Gastroesophageal sphincter (tissue), 4 donors: ENCODE measurements around the gene ZNF165. TPM values are rescaled to one million over a fixed set of nuclear protein-coding genes. Genes with fewer than 3 reads are reported as not detected.
"Not testable (repeated sequence)": the region's sequence is repeated elsewhere in the genome, so short reads cannot be mapped to it uniquely, and the experiment has no call there.

ENCODE experiments used
- ATAC-seq: fragments of 150-250 bp; one replicate; pipeline ENCODE4 v1.9.1; 2016; ENCODE audit warnings: mild to moderate bottlenecking, moderate library complexity
- H3K27ac ChIP-seq, 4 donors: fragments of 200-600 bp; sonication (generic) in 3 of 4; 1 replicate in 3 of 4; 2 replicates in 1 of 4; pipeline ENCODE4 v1.5.1; 2016 to 2019
- H3K27me3 ChIP-seq: fragments of 200-600 bp; sonication (generic); one replicate; pipeline ENCODE4 v1.5.1; 2019
- H3K36me3 ChIP-seq, 2 donors: fragments of 200-600 bp; sonication (generic); one replicate each; pipeline ENCODE4 v1.5.1; 2019; ENCODE audit warnings: control low read depth in 1 of 2
- H3K4me1 ChIP-seq, 3 donors: fragments of 200-600 bp; sonication (generic); 1 replicate in 2 of 3; 2 replicates in 1 of 3; pipeline ENCODE4 v1.5.1; 2016 to 2019; ENCODE audit warnings: control low read depth in 2 of 3
- H3K4me3 ChIP-seq, 2 donors: fragments of 200-600 bp; sonication (generic); one replicate each; pipeline ENCODE4 v1.5.1; 2019; ENCODE audit warnings: mild to moderate bottlenecking in 1 of 2, moderate library complexity in 1 of 2
- H3K9me3 ChIP-seq, 3 donors: fragments of 200-600 bp; sonication (generic); one replicate each; pipeline ENCODE4 v1.5.1; 2017 to 2019; ENCODE audit warnings: control low read depth in 2 of 3
- EP300 ChIP-seq: sonication (generic); formaldehyde crosslinking; IDR thresholded peaks from one replicate; pipeline ENCODE4 v1.6.1; 2017; ENCODE audit warnings: antibody characterized with exemption, mild to moderate bottlenecking
- POLR2A ChIP-seq, 2 donors: fragments of 450-650 bp; IDR thresholded peaks; one replicate each; pipeline ENCODE4 v1.6.1; 2017; ENCODE audit warnings: antibody characterized with exemption in 2 of 2, mild to moderate bottlenecking in 2 of 2, moderate library complexity in 1 of 2
- POLR2AphosphoS5 ChIP-seq: sonication (generic); formaldehyde crosslinking; IDR thresholded peaks from one replicate; pipeline ENCODE4 v1.6.1; 2017; ENCODE audit warnings: antibody characterized with exemption
- WGBS, 2 donors: methylation state at CpG; one replicate each; pipeline ENCODE4 v1.1.5; 2018; ENCODE audit warnings: low coverage in 1 of 2; 5-methylcytosine and 5-hydroxymethylcytosine counted together
- total RNA-seq, 4 donors: library from RNA; depleted of rRNA; stranded (reverse); fragments of >200 nt; gene quantifications; one replicate each; pipeline ENCODE4 v1.1.0, GENCODE V29; 2016
- TF ChIP-seq, protein P1 (sequence below), 4 experiments: fragments of 200-600 bp in 2 of 4; fragments of 450-650 bp in 2 of 4; sonication (generic) in 1 of 4; IDR thresholded peaks; one replicate each; pipeline ENCODE4 v1.5.1; 2017 to 2019; ENCODE audit warnings: antibody characterized with exemption in 4 of 4, mild to moderate bottlenecking in 2 of 4, moderate library complexity in 2 of 4

Gene ZNF165
- total RNA-seq, 4 donors from 2014 or later = 0.77 to 1.6 (median 0.80) TPM

DNA sequence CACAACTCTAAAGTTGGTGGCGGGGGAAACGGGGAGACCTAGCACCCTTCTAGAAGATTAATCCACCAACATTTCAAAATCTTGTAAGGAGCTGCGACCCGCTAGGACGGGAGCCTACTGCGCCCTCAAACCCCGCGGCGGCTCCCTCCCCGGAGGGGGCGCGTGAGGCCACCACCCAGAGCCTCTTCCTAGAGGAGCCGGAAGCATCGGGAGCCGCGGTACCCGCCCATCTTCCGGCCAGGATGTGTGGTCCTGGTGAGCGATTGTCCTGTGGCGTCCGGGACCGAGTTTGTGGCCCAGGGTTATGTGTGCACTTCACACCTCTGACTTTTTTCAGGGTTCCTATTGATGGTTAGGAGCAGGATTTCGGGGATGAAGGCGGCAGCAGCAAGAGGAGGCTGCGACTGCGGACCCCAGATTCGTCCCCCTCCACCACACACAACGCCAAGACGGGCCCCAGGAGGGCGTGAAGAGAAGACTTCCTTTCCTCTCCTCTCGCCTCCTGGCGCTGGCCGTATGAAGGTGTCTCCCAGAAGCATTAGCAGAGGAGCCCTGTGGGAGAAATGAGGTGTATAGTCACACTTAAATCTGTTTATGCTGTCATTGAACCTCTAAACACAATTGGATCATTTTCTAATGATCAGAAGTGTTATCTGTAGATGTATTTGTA lies 10.7 kb downstream of the ZNF165 start:
- peaks cover 7% of the 10 kb centered on the region for H3K27me3 ChIP-seq
- H3K9me3 ChIP-seq = peaks cover 0 to 19% (median 0%) of the 10 kb centered on the region in 3 donors
- peaks cover 0 to 33% of the 10 kb centered on the region in 2 donors for H3K36me3 ChIP-seq
- H3K4me1 ChIP-seq = no peaks in the 10 kb centered on the region
- TF ChIP-seq POLR2AphosphoS5 (no peak), POLR2A (IDR thresholded peaks at IDR 0.05) (no peak), EP300 (no peak)
- TF ChIP-seq, protein P1, sequence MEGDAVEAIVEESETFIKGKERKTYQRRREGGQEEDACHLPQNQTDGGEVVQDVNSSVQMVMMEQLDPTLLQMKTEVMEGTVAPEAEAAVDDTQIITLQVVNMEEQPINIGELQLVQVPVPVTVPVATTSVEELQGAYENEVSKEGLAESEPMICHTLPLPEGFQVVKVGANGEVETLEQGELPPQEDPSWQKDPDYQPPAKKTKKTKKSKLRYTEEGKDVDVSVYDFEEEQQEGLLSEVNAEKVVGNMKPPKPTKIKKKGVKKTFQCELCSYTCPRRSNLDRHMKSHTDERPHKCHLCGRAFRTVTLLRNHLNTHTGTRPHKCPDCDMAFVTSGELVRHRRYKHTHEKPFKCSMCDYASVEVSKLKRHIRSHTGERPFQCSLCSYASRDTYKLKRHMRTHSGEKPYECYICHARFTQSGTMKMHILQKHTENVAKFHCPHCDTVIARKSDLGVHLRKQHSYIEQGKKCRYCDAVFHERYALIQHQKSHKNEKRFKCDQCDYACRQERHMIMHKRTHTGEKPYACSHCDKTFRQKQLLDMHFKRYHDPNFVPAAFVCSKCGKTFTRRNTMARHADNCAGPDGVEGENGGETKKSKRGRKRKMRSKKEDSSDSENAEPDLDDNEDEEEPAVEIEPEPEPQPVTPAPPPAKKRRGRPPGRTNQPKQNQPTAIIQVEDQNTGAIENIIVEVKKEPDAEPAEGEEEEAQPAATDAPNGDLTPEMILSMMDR (IDR thresholded peaks at IDR 0.05) = no peak
- H3K4me3 ChIP-seq = peak overlapping the region; percentile 4 to 45
- ATAC-seq = peak; percentile 43
- H3K27ac ChIP-seq = no peak overlapping the region
- 17% methylated on average over 12 of the region's 33 CpGs; no CpG with 5 or more reads in 1 of the 2 donors for WGBS, 2 donors

DNA sequence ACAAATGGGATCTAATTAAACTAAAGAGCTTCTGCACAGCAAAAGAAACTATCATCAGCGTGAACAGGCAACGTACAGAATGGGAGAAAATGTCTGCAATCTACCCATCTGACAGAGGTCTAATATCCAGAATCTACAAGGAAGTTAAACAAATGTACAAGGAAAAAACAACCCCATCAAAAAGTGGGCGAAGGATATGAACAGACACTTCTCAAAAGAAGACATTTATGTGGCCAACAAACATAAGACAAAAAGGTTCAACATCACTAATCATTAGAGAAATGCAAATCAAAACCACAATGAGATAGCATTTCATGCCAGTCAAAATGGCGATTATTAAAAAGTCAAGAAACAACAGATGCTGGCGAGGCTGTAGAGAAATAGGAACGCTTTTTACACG lies 21.9 kb downstream of the ZNF165 start:
- H3K27ac ChIP-seq, H3K9me3 ChIP-seq, H3K4me1 ChIP-seq, H3K4me3 ChIP-seq, H3K36me3 ChIP-seq, ATAC-seq, H3K27me3 ChIP-seq: not testable (repeated sequence)
- WGBS, 2 donors = 67 to 78% methylated on average over 7 of the region's 7 CpGs

DNA sequence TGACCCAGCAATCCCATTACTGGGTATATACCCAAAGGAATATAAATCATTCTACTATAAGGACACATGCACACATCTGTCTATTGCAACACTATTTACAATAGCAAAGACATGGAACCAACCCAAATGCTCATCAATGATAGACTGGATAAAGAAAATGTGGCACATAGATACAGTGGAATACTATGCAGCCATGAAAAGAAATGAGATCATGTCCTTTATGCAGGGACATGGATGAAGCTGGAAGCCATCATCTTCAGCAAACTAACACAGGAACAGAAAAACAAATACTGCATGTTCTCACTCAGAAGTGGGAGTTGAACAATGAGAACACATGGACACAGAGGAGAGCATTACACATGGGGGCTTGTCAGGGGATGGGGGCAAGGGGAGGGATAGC lies 22.3 kb downstream of the ZNF165 start:
- ATAC-seq, H3K9me3 ChIP-seq, H3K27me3 ChIP-seq, H3K4me1 ChIP-seq, H3K27ac ChIP-seq, H3K36me3 ChIP-seq, H3K4me3 ChIP-seq: not testable (repeated sequence)

DNA sequence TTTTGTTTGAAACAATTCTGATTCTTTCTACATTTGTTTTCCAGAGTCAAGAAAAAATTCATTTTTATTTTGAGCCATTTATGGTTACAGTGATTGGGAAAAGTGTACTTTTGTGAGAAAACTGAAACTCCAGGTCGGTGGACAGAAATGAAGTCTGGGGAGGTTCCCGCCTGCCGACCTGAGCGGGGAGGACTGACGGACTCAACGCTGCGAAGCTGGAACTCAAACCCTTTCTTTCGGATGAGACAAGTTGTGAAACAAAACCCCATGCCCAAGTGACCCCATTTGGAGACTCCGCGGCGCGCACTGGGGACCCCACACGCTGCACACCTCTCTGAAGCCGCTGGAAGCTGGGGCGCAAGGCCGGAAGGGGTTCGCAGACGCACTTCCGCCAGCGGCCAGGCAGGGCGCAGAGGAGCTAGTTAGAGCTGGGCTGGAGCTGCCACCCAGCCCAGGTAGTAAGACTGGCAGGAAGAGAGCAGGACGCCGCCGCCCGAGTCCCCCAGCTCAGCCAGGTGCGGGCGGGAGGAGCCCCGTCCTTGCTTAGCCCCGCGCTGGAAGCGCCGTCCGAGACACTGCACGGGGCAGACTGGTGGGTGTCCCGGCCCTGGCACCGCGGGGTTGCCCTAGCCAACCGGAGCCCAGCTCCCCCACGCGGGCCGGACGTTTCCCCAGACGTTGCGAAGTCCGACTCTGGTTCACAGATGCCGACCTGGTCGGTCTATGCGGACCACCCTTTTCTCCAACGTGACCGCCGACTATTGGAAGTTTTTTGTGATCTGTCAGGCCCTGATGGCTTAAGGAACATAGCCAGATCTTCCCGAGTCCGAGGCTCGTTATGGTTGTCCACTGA lies 24.2 kb downstream of the ZNF165 start:
- peaks cover 0 to 5% (median 0%) of the 10 kb centered on the region in 3 donors for H3K4me1 ChIP-seq

DNA sequence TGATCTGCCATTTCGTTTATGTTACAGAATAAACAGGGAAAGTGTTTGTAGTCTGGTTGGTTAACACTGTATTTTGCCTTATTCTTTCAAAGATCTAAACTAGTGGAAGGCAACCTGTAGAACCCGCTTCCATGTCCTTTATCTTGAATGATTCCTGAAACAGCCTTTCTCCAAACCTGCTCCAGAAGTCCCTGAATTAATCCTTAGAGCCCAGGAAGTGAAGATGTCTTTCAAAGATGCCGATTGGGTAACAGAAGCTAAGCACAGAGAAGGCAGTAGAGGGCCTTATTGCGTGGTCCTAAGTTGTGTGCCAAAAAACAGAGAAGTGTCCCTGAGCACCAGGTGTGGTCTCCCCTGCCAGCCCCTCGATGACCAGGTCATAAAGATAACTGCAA lies 24.9 kb downstream of the ZNF165 start:
- Histone ChIP-seq H3K4me1 (peaks cover 0 to 5% (median 0%) of the 10 kb centered on the region in 3 donors), H3K4me3 (peak overlapping the region; percentile 72 to 95)
- ATAC-seq = no peak

More for the DNA sequence above, 24.2 kb downstream of the ZNF165 start:
- 0 to 1% methylated on average over 7 to 12 of the region's 54 CpGs for WGBS, 2 donors
- H3K27me3 ChIP-seq = no peaks in the 10 kb centered on the region
- ATAC-seq = peak; percentile 99
- no peaks in the 10 kb centered on the region for H3K9me3 ChIP-seq
- peak overlapping the region; percentile 72 to 95 for H3K4me3 ChIP-seq
- H3K36me3 ChIP-seq = no peaks in the 10 kb centered on the region
- peak overlapping the region; percentile 44 to 89 (median 87) for H3K27ac ChIP-seq
- TF ChIP-seq, protein P1 (IDR thresholded peaks at IDR 0.05) = peak; percentile 34 to 74 (median 68)
- peak; percentile 35 for TF ChIP-seq POLR2AphosphoS5
- TF ChIP-seq POLR2A (IDR thresholded peaks at IDR 0.05) = peak; percentile 41 to 52
- TF ChIP-seq EP300 = no peak

DNA sequence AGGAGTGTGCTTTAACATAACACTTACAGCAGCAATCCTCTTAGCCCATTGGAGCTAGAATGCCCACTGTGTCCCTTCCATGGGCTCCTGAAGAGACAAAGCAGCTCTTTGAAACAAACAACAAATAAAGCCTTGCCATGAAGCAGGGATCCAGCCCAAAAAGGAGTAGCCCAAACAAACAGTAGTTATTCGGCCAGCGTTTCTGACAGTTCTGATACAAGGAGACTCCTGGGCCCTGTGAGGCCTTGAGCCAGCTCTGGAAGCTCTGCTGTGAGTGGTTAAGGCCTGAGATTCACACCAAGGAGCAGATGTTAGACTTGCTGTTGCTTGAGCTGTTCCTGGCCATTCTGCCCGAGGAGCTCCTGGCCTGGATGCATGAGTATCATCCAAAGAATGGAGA lies 27.1 kb downstream of the ZNF165 start:
- ATAC-seq = no peak
- Histone ChIP-seq H3K9me3 (no peaks in the 10 kb centered on the region), H3K36me3 (no peaks in the 10 kb centered on the region), H3K4me3 (no peak overlapping the region), H3K27ac (no peak overlapping the region), H3K4me1 (peaks cover 0 to 5% (median 0%) of the 10 kb centered on the region in 3 donors), H3K27me3 (no peaks in the 10 kb centered on the region)
- no peak for TF ChIP-seq EP300
- no peak for TF ChIP-seq POLR2AphosphoS5
- WGBS, 2 donors = no CpG with 5 or more reads among the region's 3 CpGs

More for the DNA sequence above, 24.9 kb downstream of the ZNF165 start:
- Histone ChIP-seq H3K27ac (peak overlapping the region in 3 of 4 donors; percentile 85 to 89 (median 89)), H3K36me3 (no peaks in the 10 kb centered on the region), H3K9me3 (no peaks in the 10 kb centered on the region), H3K27me3 (no peaks in the 10 kb centered on the region)
- TF ChIP-seq EP300 = no peak
- 28 to 29% methylated on average over 3 to 5 of the region's 5 CpGs for WGBS, 2 donors

DNA sequence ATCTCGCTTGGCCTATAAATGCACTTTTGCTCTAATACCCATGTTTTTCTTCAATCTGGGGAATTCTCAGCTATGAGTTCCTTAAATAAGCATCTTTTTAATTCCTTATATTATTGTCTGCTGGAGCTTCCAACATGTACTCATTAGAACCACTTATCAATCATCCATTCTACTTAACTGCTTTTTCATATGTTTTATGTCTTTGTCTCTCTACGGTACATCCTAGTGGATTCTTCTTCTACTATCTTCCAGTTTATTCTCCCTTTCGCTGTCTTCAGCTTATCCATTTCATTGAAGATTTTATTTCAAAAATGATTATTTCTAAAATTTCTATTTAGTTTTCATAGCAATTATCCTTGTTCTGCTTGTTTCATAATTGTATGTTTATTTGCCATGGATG lies 31.6 kb downstream of the ZNF165 start:
- no peak overlapping the region for H3K27ac ChIP-seq
- TF ChIP-seq POLR2A (IDR thresholded peaks at IDR 0.05) (no peak), EP300 (no peak), POLR2AphosphoS5 (no peak)
- TF ChIP-seq, protein P1 (IDR thresholded peaks at IDR 0.05) = no peak
- WGBS, 2 donors = 85 to 94% methylated on average over 3 of the region's 3 CpGs
- H3K9me3 ChIP-seq = no peaks in the 10 kb centered on the region
- H3K4me3 ChIP-seq = no peak overlapping the region
- no peaks in the 10 kb centered on the region for H3K4me1 ChIP-seq
- H3K27me3 ChIP-seq = no peaks in the 10 kb centered on the region
- no peak for ATAC-seq
- H3K36me3 ChIP-seq = peaks cover 0 to 30% of the 10 kb centered on the region in 2 donors
